SK-N-SH (cell line): ENCODE results near the gene DOCK10. TPM values are rescaled to one million over a fixed set of nuclear protein-coding genes. Genes with fewer than 3 reads are reported as not detected.
A peak's percentile ranks its signal among the peaks of the same experiment; 100 is the strongest.

ENCODE experiments used
- CTCF ChIA-PET: fragments of 300-600, 350-600 bp; formaldehyde crosslinking; extraction: SDS; loops from one replicate; lab custom pipeline; 2021; lab: Yijun Ruan, JAX
- POLR2A ChIA-PET: fragments of 350-600 bp; sonication (Branson Sonifier 250); formaldehyde crosslinking; extraction: SDS; loops from one replicate; lab custom pipeline; 2020; ENCODE audit warnings: antibody characterized with exemption, inconsistent platforms; lab: Yijun Ruan, JAX
- DNase-seq: peaks from one replicate; pipeline ENCODE4 v3.0.0; 2012
- H2AFZ ChIP-seq: fragments of 200-600 bp; sonication (generic); 2 replicates; pipeline ENCODE4 v1.8.1; 2016; ENCODE audit warnings: antibody characterized with exemption, mild to moderate bottlenecking, low read depth
- H3F3A ChIP-seq: fragments of 200-600 bp; sonication (generic); replicated peaks from 2 replicates; pipeline ENCODE3; 2016; ENCODE audit warnings: antibody characterized with exemption, mild to moderate bottlenecking; ENCODE audit not compliant: insufficient read depth
- H3K27ac ChIP-seq, 2 experiments: fragments of 200-500 bp in 1 of 2; fragments of 200-600 bp in 1 of 2; sonication (Bioruptor generic) in 1 of 2; sonication (generic), shearing (Covaris generic) in 1 of 2; 2 replicates each; pipeline versions ENCODE4 v1.5.1 to v1.6.1; 2014 to 2016; ENCODE audit warnings: low read depth in 2 of 2, inconsistent platforms in 1 of 2, low read length in 1 of 2, mild to moderate bottlenecking in 1 of 2, mixed read lengths in 1 of 2
- H3K27me3 ChIP-seq: fragments of 200-600 bp; sonication (generic), shearing (Covaris generic); 2 replicates; pipeline ENCODE4 v1.6.1; 2016; ENCODE audit warnings: mixed run types; ENCODE audit not compliant: insufficient read depth
- H3K36me3 ChIP-seq, 2 experiments: fragments of 200-500 bp in 1 of 2; fragments of 200-600 bp in 1 of 2; sonication (Bioruptor generic) in 1 of 2; sonication (generic) in 1 of 2; replicated peaks in 1 of 2; 2 replicates each; pipeline versions ENCODE3 to v1.5.1; 2014 to 2016; ENCODE audit warnings: low read length in 1 of 2, mild to moderate bottlenecking in 1 of 2; ENCODE audit not compliant: insufficient read depth in 2 of 2, control insufficient read depth in 1 of 2
- H3K4me1 ChIP-seq, 2 experiments: fragments of 200-500 bp in 1 of 2; fragments of 200-600 bp in 1 of 2; sonication (Bioruptor generic) in 1 of 2; sonication (generic), shearing (Covaris generic) in 1 of 2; 2 replicates each; pipeline versions ENCODE4 v1.5.1 to v1.6.1; 2014 to 2016; ENCODE audit warnings: low read depth in 1 of 2, low read length in 1 of 2, mixed run types in 1 of 2; ENCODE audit not compliant: insufficient read depth in 2 of 2, control insufficient read depth in 1 of 2
- H3K4me2 ChIP-seq: fragments of 200-600 bp; sonication (generic), shearing (Covaris generic); 2 replicates; pipeline ENCODE4 v1.6.1; 2017; ENCODE audit warnings: mixed run types
- H3K4me3 ChIP-seq, 2 experiments: fragments of 200-500 bp in 1 of 2; fragments of 200-600 bp in 1 of 2; sonication (Bioruptor generic) in 1 of 2; sonication (generic), shearing (Covaris generic) in 1 of 2; 2 replicates each; pipeline versions ENCODE4 v1.5.1 to v1.8.1; 2014 to 2016; ENCODE audit warnings: low read depth in 2 of 2, inconsistent platforms in 1 of 2, low read length in 1 of 2, mild to moderate bottlenecking in 1 of 2, mixed read lengths in 1 of 2, moderate library complexity in 1 of 2
- H3K79me2 ChIP-seq: fragments of 200-600 bp; sonication (generic); 2 replicates; pipeline ENCODE4 v1.8.1; 2017; ENCODE audit warnings: mild to moderate bottlenecking; ENCODE audit not compliant: insufficient read depth
- H3K9ac ChIP-seq: fragments of 200-600 bp; sonication (generic); 2 replicates; pipeline ENCODE4 v1.6.1; 2017; ENCODE audit warnings: mixed run types
- H3K9me2 ChIP-seq: fragments of 200-600 bp; sonication (generic); 2 replicates; pipeline ENCODE4 v1.6.1; 2017; ENCODE audit warnings: mixed run types
- H3K9me3 ChIP-seq: fragments of 200-600 bp; sonication (generic); 2 replicates; pipeline ENCODE4 v1.6.1; 2017; ENCODE audit warnings: mixed run types, mild to moderate bottlenecking, moderate library complexity
- H4K20me1 ChIP-seq: fragments of 200-600 bp; sonication (generic); 2 replicates; pipeline ENCODE4 v1.6.1; 2017; ENCODE audit warnings: mild to moderate bottlenecking, mixed run types; ENCODE audit not compliant: insufficient read depth
- CHD2 ChIP-seq: fragments of 150-350 bp; IDR thresholded peaks from 2 replicates; pipeline ENCODE4 v1.6.1; 2018; ENCODE audit warnings: low read length; ENCODE audit not compliant: partially characterized antibody
- ELF1 ChIP-seq: IDR thresholded peaks from 2 replicates; pipeline ENCODE4 v1.4.0; 2012
- FOSL2 ChIP-seq: IDR thresholded peaks from 2 replicates; pipeline ENCODE4 v1.4.0; 2012; ENCODE audit warnings: low read depth, mild to moderate bottlenecking, moderate library complexity, borderline replicate concordance
- FOXJ3 ChIP-seq: sonication (generic); formaldehyde crosslinking; IDR thresholded peaks from 2 replicates; pipeline ENCODE4 v1.5.1; 2020; ENCODE audit warnings: mild to moderate bottlenecking, missing genetic modification reagents
- GABPA ChIP-seq: IDR thresholded peaks from 2 replicates; pipeline ENCODE4 v1.4.0; 2012; ENCODE audit warnings: low read depth, mild to moderate bottlenecking
- GATA2 ChIP-seq: sonication (generic); formaldehyde crosslinking; IDR thresholded peaks from 2 replicates; pipeline ENCODE4 v1.5.0; 2020; ENCODE audit warnings: mild to moderate bottlenecking, missing genetic modification reagents
- JUND ChIP-seq: IDR thresholded peaks from 2 replicates; pipeline ENCODE4 v1.4.0; 2012
- MEF2A ChIP-seq: IDR thresholded peaks from 2 replicates; pipeline ENCODE4 v1.4.0; 2012; ENCODE audit warnings: low read depth, borderline replicate concordance
- MXI1 ChIP-seq: IDR thresholded peaks from 2 replicates; pipeline ENCODE4 v1.6.1; 2012; ENCODE audit warnings: mild to moderate bottlenecking, low read depth, low read length, improper control_type of control experiment
- NRF1 ChIP-seq: IDR thresholded peaks from 2 replicates; pipeline ENCODE4 v1.6.1; 2012; ENCODE audit warnings: low read depth, mild to moderate bottlenecking, low read length
- POLR2AphosphoS5 ChIP-seq: IDR thresholded peaks from 2 replicates; pipeline ENCODE4 v1.6.1; 2012; ENCODE audit warnings: low read depth, low read length
- RAD21 ChIP-seq: IDR thresholded peaks from 2 replicates; pipeline ENCODE4 v1.6.1; 2012; ENCODE audit warnings: mild to moderate bottlenecking, low read length
- RCOR1 ChIP-seq: fragments of 150-350 bp; IDR thresholded peaks from 2 replicates; pipeline ENCODE4 v1.6.1; 2017; ENCODE audit warnings: antibody characterized with exemption, low read length
- RXRA ChIP-seq: IDR thresholded peaks from 2 replicates; pipeline ENCODE4 v1.4.0; 2012; ENCODE audit warnings: low read depth, mild to moderate bottlenecking, borderline replicate concordance
- SIN3A ChIP-seq: IDR thresholded peaks from 2 replicates; pipeline ENCODE4 v1.6.1; 2012; ENCODE audit warnings: low read depth, mild to moderate bottlenecking, low read length, moderate library complexity, borderline replicate concordance
- SMC3 ChIP-seq: IDR thresholded peaks from 2 replicates; pipeline ENCODE4 v1.6.1; 2012; ENCODE audit warnings: low read depth, low read length, improper control_type of control experiment
- TAF1 ChIP-seq: IDR thresholded peaks from 2 replicates; pipeline ENCODE4 v1.6.1; 2012; ENCODE audit warnings: low read depth, mild to moderate bottlenecking, low read length, moderate library complexity, borderline replicate concordance
- TCF12 ChIP-seq: IDR thresholded peaks from 2 replicates; pipeline ENCODE4 v1.4.0; 2012
- WGBS: methylation state at CpG from one replicate; pipeline ENCODE4 v1.1.6; 2017; ENCODE audit warnings: low lambda C conversion rate; 5-methylcytosine and 5-hydroxymethylcytosine counted together
- polyA plus RNA-seq, 3 experiments: library from polyadenylated mRNA; depleted of rRNA; stranded (reverse); fragments of >200 nt; gene quantifications; 2 replicates each; pipeline ENCODE4 v1.2.3, GENCODE V29; 2012
- TF ChIP-seq, protein P1 (sequence below): fragments of 200-600 bp; sonication (generic); IDR thresholded peaks from 2 replicates; pipeline ENCODE4 v1.6.1; 2017; ENCODE audit warnings: antibody characterized with exemption, mild to moderate bottlenecking, moderate library complexity
- TF ChIP-seq, protein P2 (sequence below): IDR thresholded peaks from 2 replicates; pipeline ENCODE4 v1.4.0; 2012; ENCODE audit warnings: low read depth
- TF ChIP-seq, protein P3 (sequence below): fragments of 150-350 bp; IDR thresholded peaks from 2 replicates; pipeline ENCODE4 v1.6.1; 2016; ENCODE audit warnings: mild to moderate bottlenecking, low read depth, low read length

Gene DOCK10
- polyA plus RNA-seq, 1 of the 3 experiments (the other 2 are of a cell fraction), result 24.1 TPM

DNA sequence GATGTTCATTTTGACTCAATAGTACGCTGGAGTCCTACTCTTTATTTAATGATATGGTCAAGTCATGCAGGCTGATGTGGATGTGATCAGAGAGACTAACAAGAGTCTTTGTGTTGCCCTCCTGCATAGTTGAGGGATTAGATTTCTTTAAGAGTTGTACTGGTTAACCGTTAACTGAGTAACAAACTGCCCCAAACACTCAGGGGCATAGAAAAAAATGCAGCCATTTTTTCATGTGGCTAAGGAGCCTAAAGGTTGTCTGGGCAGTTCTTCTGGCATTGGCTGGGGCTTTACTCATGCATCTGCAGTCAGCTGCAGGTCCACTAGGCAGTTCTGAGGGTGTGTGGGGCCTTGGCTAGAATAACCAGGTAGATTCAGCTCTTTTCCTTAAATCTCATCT is 32.5 kb downstream of the DOCK10 start:
- peaks cover 34% of the 10 kb centered on the region for H3F3A ChIP-seq
- H3K4me2 ChIP-seq, result peak overlapping the region; percentile 42
- H4K20me1 ChIP-seq, result no peaks in the 10 kb centered on the region
- no peak overlapping the region for H3K4me3 ChIP-seq
- peaks cover 0 to 3% of the 10 kb centered on the region in 2 experiments for H3K36me3 ChIP-seq
- H3K9me2 ChIP-seq, result no peaks in the 10 kb centered on the region
- POLR2A ChIA-PET, result no interaction called here
- H3K9me3 ChIP-seq, result no peaks in the 10 kb centered on the region
- H3K79me2 ChIP-seq, result peaks cover 80% of the 10 kb centered on the region
- WGBS, result 84% methylated on average over 2 of the region's 2 CpGs
- TF ChIP-seq MXI1 (no peak), TCF12 (no peak), RXRA (no peak), POLR2AphosphoS5 (no peak), JUND (no peak)
- TF ChIP-seq, all 33 proteins: peak for 0
- Histone ChIP-seq H2AFZ (no peak overlapping the region), H3K27me3 (no peaks in the 10 kb centered on the region), H3K4me1 (peaks cover 0 to 16% of the 10 kb centered on the region in 2 experiments), H3K27ac (peak overlapping the region in 1 of 2 experiments; percentile 95; a peak in 2 of 4 replicates), H3K9ac (peak overlapping the region; percentile 15; the same call in 1 of the 2 replicates)
- DNase-seq, result no peak
- CTCF ChIA-PET, result interaction anchor here (0.7 to 9.8 kb wide), 7 partner anchors 8 to 1014 kb away, joined by 3 to 78 read pairs (median 4); no protein-coding TSS in a partner anchor

DNA sequence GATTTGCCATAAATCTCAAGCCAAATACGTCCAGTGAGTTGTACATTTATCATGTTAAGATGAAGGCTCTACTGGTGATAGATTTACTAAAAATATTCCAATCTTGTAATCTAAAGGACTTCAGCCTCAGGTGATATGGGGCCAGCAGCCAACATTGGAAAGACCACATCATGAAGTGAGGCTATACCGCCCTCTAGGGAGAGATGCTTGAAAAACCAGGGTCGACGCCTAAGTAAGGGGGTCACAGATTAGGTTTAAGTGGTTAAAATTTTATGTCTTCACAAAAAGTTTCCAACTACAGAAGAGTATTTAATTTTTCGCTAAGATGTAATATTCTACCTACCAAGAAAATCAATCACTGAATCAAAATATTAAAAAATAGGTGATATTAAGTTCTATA is 33.3 kb downstream of the DOCK10 start:
- no peak overlapping the region for H3K4me3 ChIP-seq
- TF ChIP-seq, protein P1, sequence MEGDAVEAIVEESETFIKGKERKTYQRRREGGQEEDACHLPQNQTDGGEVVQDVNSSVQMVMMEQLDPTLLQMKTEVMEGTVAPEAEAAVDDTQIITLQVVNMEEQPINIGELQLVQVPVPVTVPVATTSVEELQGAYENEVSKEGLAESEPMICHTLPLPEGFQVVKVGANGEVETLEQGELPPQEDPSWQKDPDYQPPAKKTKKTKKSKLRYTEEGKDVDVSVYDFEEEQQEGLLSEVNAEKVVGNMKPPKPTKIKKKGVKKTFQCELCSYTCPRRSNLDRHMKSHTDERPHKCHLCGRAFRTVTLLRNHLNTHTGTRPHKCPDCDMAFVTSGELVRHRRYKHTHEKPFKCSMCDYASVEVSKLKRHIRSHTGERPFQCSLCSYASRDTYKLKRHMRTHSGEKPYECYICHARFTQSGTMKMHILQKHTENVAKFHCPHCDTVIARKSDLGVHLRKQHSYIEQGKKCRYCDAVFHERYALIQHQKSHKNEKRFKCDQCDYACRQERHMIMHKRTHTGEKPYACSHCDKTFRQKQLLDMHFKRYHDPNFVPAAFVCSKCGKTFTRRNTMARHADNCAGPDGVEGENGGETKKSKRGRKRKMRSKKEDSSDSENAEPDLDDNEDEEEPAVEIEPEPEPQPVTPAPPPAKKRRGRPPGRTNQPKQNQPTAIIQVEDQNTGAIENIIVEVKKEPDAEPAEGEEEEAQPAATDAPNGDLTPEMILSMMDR, result peak; percentile 61
- TF ChIP-seq RAD21, result peak; percentile 63
- no peak for TF ChIP-seq CHD2
- no peak for TF ChIP-seq FOXJ3 (CRISPR knock-in tag)
- TF ChIP-seq RCOR1, result no peak
- TF ChIP-seq SMC3, result peak; percentile 26; the same call in 1 of the 2 replicates
- no peak for TF ChIP-seq FOSL2
- TF ChIP-seq GATA2 (CRISPR knock-in tag), result no peak
- TF ChIP-seq NRF1, result no peak
- no peak for TF ChIP-seq TCF12
- TF ChIP-seq, protein P2, sequence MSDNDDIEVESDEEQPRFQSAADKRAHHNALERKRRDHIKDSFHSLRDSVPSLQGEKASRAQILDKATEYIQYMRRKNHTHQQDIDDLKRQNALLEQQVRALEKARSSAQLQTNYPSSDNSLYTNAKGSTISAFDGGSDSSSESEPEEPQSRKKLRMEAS, result no peak
- TF ChIP-seq GABPA, result no peak
- TF ChIP-seq, protein P3, sequence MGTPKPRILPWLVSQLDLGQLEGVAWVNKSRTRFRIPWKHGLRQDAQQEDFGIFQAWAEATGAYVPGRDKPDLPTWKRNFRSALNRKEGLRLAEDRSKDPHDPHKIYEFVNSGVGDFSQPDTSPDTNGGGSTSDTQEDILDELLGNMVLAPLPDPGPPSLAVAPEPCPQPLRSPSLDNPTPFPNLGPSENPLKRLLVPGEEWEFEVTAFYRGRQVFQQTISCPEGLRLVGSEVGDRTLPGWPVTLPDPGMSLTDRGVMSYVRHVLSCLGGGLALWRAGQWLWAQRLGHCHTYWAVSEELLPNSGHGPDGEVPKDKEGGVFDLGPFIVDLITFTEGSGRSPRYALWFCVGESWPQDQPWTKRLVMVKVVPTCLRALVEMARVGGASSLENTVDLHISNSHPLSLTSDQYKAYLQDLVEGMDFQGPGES, result no peak
- TF ChIP-seq ELF1, result no peak
- no peak for TF ChIP-seq TAF1
- no peak for TF ChIP-seq MEF2A
- TF ChIP-seq SIN3A, result no peak
- no peaks in the 10 kb centered on the region for H3K9me3 ChIP-seq
- no peak overlapping the region for H3K9ac ChIP-seq
- POLR2A ChIA-PET, result no interaction called here
- peaks cover 0 to 16% of the 10 kb centered on the region in 2 experiments for H3K4me1 ChIP-seq
- CTCF ChIA-PET, result interaction anchor here (0.7 to 9.8 kb wide), 10 partner anchors 8 to 1014 kb away, joined by 3 to 78 read pairs (median 4); no protein-coding TSS in a partner anchor
- peaks cover 82% of the 10 kb centered on the region for H3K79me2 ChIP-seq
- no peaks in the 10 kb centered on the region for H3K27me3 ChIP-seq
- no peak overlapping the region for H3K4me2 ChIP-seq
- H2AFZ ChIP-seq, result no peak overlapping the region
- no peaks in the 10 kb centered on the region for H3K9me2 ChIP-seq
- peak overlapping the region in 1 of 2 experiments; percentile 95; a peak in 1 of 4 replicates for H3K27ac ChIP-seq
- DNase-seq, result peak; percentile 21
- H4K20me1 ChIP-seq, result no peaks in the 10 kb centered on the region
- H3F3A ChIP-seq, result peaks cover 34% of the 10 kb centered on the region
- H3K36me3 ChIP-seq, result peaks cover 0 to 3% of the 10 kb centered on the region in 2 experiments
- WGBS, result 84% methylated on average over 5 of the region's 5 CpGs
